Urinary bladder (tissue), 4 donors: ENCODE data around the gene COL18A1. TPM values are rescaled to one million over a fixed set of nuclear protein-coding genes. Genes with fewer than 3 reads are reported as not detected.
"Not testable (repeated sequence)": the region's sequence is repeated elsewhere in the genome, so short reads cannot be mapped to it uniquely, and the experiment has no call there.

Experiments
- DNase-seq: peaks from one replicate; pipeline ENCODE4 v3.0.0-alpha.2; 2015; ENCODE audit errors: extremely low spot score
- H3K27ac ChIP-seq: one replicate; pipeline ENCODE4 v1.5.1; 2013; ENCODE audit warnings: low read depth, mild to moderate bottlenecking, moderate library complexity
- H3K36me3 ChIP-seq: one replicate; pipeline ENCODE4 v1.6.1; 2013; ENCODE audit warnings: mild to moderate bottlenecking, moderate library complexity; ENCODE audit not compliant: insufficient read depth
- H3K4me1 ChIP-seq: one replicate; pipeline ENCODE4 v1.6.1; 2013; ENCODE audit warnings: mild to moderate bottlenecking, moderate library complexity; ENCODE audit not compliant: insufficient read depth
- H3K4me3 ChIP-seq: one replicate; pipeline ENCODE4 v1.5.1; 2013; ENCODE audit warnings: low read depth, low read length
- WGBS: extraction: QIAGEN DNeasy Blood & Tissue Kit; methylation state at CpG from one replicate; pipeline ENCODE4 v1.1.7; 2013; 5-methylcytosine and 5-hydroxymethylcytosine counted together
- polyA plus RNA-seq: library from polyadenylated mRNA; stranded (reverse); fragments of 200-250 nt; gene quantifications from one replicate; pipeline ENCODE4 v1.2.3, GENCODE V29; 2013
- total RNA-seq: library from RNA; depleted of rRNA; stranded (reverse); fragments of >200 nt; gene quantifications from one replicate; pipeline ENCODE4 v1.2.3, GENCODE V29; 2014
- donor health status: healthy with polysubstance abuse.
- donor health status: healthy.

COL18A1 gene
- total RNA-seq = 60.7 TPM
- polyA plus RNA-seq = 111 TPM

- Histone ChIP-seq H3K4me3 (peak within 1 kb of the TSS; percentile 65), H3K4me1 (no peaks in the 10 kb centered on the region), H3K36me3 (no peaks in the 10 kb centered on the region), H3K27ac (no peak within 1 kb of the TSS)
- no peak for DNase-seq
- 2% methylated on average over 64 of the region's 69 CpGs for WGBS
These were observed at the start of gene COL18A1 for GRCh38 chr21:45404730-45405270. Gene COL18A1, plus strand, starts transcription at chr21:45405165. Its CDS starts 66 bp downstream, at chr21:45405231.

GRCh38 chr21:45355573-45355972 is 49.4 kb upstream of the COL18A1 start:
- WGBS = 75% methylated on average over 14 of the region's 14 CpGs
- no peaks in the 10 kb centered on the region for H3K4me1 ChIP-seq
- no peak overlapping the region for H3K27ac ChIP-seq
- no peak for DNase-seq
- no peak overlapping the region for H3K4me3 ChIP-seq
- no peaks in the 10 kb centered on the region for H3K36me3 ChIP-seq

GRCh38 chr21:45356251-45356650 is 48.7 kb upstream of the COL18A1 start:
- Histone ChIP-seq H3K4me3 (no peak overlapping the region), H3K4me1 (no peaks in the 10 kb centered on the region), H3K36me3 (no peaks in the 10 kb centered on the region), H3K27ac (no peak overlapping the region)
- 90% methylated on average over 10 of the region's 10 CpGs for WGBS
- DNase-seq = no peak

GRCh38 chr21:45356653-45357435 is 48.1 kb upstream of the COL18A1 start:
- Histone ChIP-seq H3K4me1 (no peaks in the 10 kb centered on the region), H3K27ac (no peak overlapping the region), H3K36me3 (no peaks in the 10 kb centered on the region), H3K4me3 (no peak overlapping the region)
- 77% methylated on average over 20 of the region's 20 CpGs for WGBS
- no peak for DNase-seq

GRCh38 chr21:45357436-45358260 is 47.3 kb upstream of the COL18A1 start:
- Histone ChIP-seq H3K4me1 (no peaks in the 10 kb centered on the region), H3K27ac (no peak overlapping the region), H3K36me3 (no peaks in the 10 kb centered on the region), H3K4me3 (no peak overlapping the region)
- no peak for DNase-seq
- 65% methylated on average over 41 of the region's 41 CpGs for WGBS

GRCh38 chr21:45358261-45358670 is 46.7 kb upstream of the COL18A1 start:
- H3K36me3 ChIP-seq = no peaks in the 10 kb centered on the region
- H3K4me1 ChIP-seq = no peaks in the 10 kb centered on the region
- no peak overlapping the region for H3K4me3 ChIP-seq
- DNase-seq = no peak
- 96% methylated on average over 15 of the region's 15 CpGs for WGBS
- no peak overlapping the region for H3K27ac ChIP-seq

- Histone ChIP-seq H3K27ac (no peak overlapping the region), H3K36me3 (no peaks in the 10 kb centered on the region), H3K4me1 (no peaks in the 10 kb centered on the region), H3K4me3 (no peak overlapping the region)
- 89% methylated on average over 13 of the region's 13 CpGs for WGBS
- no peak for DNase-seq
These were observed 46.2 kb upstream of the COL18A1 start for GRCh38 chr21:45358711-45359310.

- Histone ChIP-seq H3K4me1 (peaks cover 2% of the 10 kb centered on the region), H3K4me3 (no peak overlapping the region)
- WGBS = 84% methylated on average over 26 of the region's 26 CpGs
These were observed 45.3 kb upstream of the COL18A1 start for GRCh38 chr21:45359451-45360217.

GRCh38 chr21:45361033-45361997 is 43.6 kb upstream of the COL18A1 start:
- Histone ChIP-seq H3K36me3 (no peaks in the 10 kb centered on the region), H3K27ac (no peak overlapping the region), H3K4me1 (peaks cover 2% of the 10 kb centered on the region), H3K4me3 (no peak overlapping the region)
- DNase-seq = no peak
- 82% methylated on average over 29 of the region's 29 CpGs for WGBS

More at GRCh38 chr21:45359451-45360217, 45.3 kb upstream of the COL18A1 start:
- Histone ChIP-seq H3K36me3 (no peaks in the 10 kb centered on the region), H3K27ac (no peak overlapping the region)
- no peak for DNase-seq

GRCh38 chr21:45362077-45362747 is 42.8 kb upstream of the COL18A1 start:
- H3K4me1 ChIP-seq = peaks cover 2% of the 10 kb centered on the region

GRCh38 chr21:45362748-45363145 is 42.2 kb upstream of the COL18A1 start:
- WGBS = 91% methylated on average over 14 of the region's 14 CpGs
- H3K27ac ChIP-seq = no peak overlapping the region
- peaks cover 2% of the 10 kb centered on the region for H3K4me1 ChIP-seq
- no peaks in the 10 kb centered on the region for H3K36me3 ChIP-seq
- DNase-seq = no peak
- H3K4me3 ChIP-seq = no peak overlapping the region

More at GRCh38 chr21:45362077-45362747, 42.8 kb upstream of the COL18A1 start:
- DNase-seq = no peak
- Histone ChIP-seq H3K4me3 (no peak overlapping the region), H3K27ac (no peak overlapping the region), H3K36me3 (no peaks in the 10 kb centered on the region)
- 93% methylated on average over 15 of the region's 15 CpGs for WGBS

- H3K4me1 ChIP-seq = not testable (repeated sequence)
- WGBS = 90% methylated on average over 19 of the region's 19 CpGs
These were observed 41.7 kb upstream of the COL18A1 start for GRCh38 chr21:45363272-45363671.

More at GRCh38 chr21:45363272-45363671, 41.7 kb upstream of the COL18A1 start:
- H3K27ac ChIP-seq, DNase-seq, H3K4me3 ChIP-seq, H3K36me3 ChIP-seq: not testable (repeated sequence)
